ENCODE results near the gene EIF4G2. TPM values are rescaled to one million over a fixed set of nuclear protein-coding genes. Genes with fewer than 3 reads are reported as not detected.

The EIF4G2 gene
- total RNA-seq, 4 donors from 2014 or later: 587 to 866 (median 665) TPM

- no peaks in the 10 kb centered on the region for H3K9me3 ChIP-seq
- H3K36me3 ChIP-seq: peaks cover 3 to 79% of the 10 kb centered on the region in 2 donors
- TF ChIP-seq CTCF (IDR thresholded peaks at IDR 0.05) (no peak), POLR2A (IDR thresholded peaks at IDR 0.05) (no peak), POLR2AphosphoS5 (IDR thresholded peaks at IDR 0.05) (no peak), EP300 (IDR thresholded peaks at IDR 0.05) (no peak)
- no peaks in the 10 kb centered on the region for H3K27me3 ChIP-seq
- no peak for ATAC-seq
- H3K27ac ChIP-seq: no peak overlapping the region
- WGBS, 2 donors (ENCODE audit: low coverage in 1 of 2): 90% methylated on average over 1 of the region's 1 CpG; no CpG with 5 or more reads in 1 of the 2 donors
- no peak overlapping the region for H3K4me3 ChIP-seq
- H3K4me1 ChIP-seq: no peaks in the 10 kb centered on the region
Measured at GRCh38 chr11:10758957-10759356, 49.8 kb downstream of the EIF4G2 start.

DNA sequence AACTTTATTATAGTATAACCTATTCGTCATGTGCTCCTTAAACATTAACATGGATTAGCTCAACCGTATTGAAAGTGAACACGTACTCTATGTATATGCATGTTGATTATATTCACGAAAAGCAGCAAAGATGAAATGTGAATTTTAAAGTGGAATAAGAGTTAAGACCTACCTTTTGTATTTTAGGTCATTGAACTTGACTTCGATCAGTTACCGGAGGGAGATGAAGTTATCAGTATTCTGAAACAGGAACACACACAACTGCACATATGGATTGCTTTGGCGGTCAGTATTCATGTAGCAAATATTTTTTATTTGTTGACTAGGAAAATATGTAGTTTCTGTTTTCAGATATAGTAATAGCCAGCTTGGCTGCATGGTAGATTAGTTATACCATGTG, 56.2 kb downstream of the EIF4G2 start:
- TF ChIP-seq CTCF (IDR thresholded peaks at IDR 0.05): no peak
- no peak for TF ChIP-seq POLR2AphosphoS5 (IDR thresholded peaks at IDR 0.05)
- no peak for TF ChIP-seq POLR2A (IDR thresholded peaks at IDR 0.05)
- TF ChIP-seq EP300 (IDR thresholded peaks at IDR 0.05): no peak
- Histone ChIP-seq H3K4me3 (peak overlapping the region in 1 of 2 donors; percentile 80), H3K27ac (no peak overlapping the region), H3K36me3 (peaks cover 0 to 44% of the 10 kb centered on the region in 2 donors), H3K27me3 (no peaks in the 10 kb centered on the region), H3K9me3 (no peaks in the 10 kb centered on the region), H3K4me1 (peaks cover 5 to 24% (median 8%) of the 10 kb centered on the region in 3 donors)
- no peak for ATAC-seq
- WGBS, 2 donors (ENCODE audit: low coverage in 1 of 2): 68 to 74% methylated on average over 7 of the region's 7 CpGs

- Histone ChIP-seq H3K4me3 (peak overlapping the region; percentile 75 to 80), H3K27me3 (no peaks in the 10 kb centered on the region), H3K9me3 (no peaks in the 10 kb centered on the region), H3K4me1 (peaks cover 5 to 24% (median 8%) of the 10 kb centered on the region in 3 donors), H3K27ac (peak overlapping the region in 2 of 4 donors; percentile 86 to 94), H3K36me3 (peaks cover 0 to 40% of the 10 kb centered on the region in 2 donors)
- no peak for TF ChIP-seq CTCF (IDR thresholded peaks at IDR 0.05)
- no peak for ATAC-seq
- WGBS, 2 donors (ENCODE audit: low coverage in 1 of 2): 27 to 75% methylated on average over 1 to 2 of the region's 2 CpGs
Measured at GRCh38 chr11:10752061-10752460, 56.7 kb downstream of the EIF4G2 start.

GRCh38 chr11:10751581-10751940, 57.2 kb downstream of the EIF4G2 start:
- H3K9me3 ChIP-seq: no peaks in the 10 kb centered on the region
- ATAC-seq: no peak
- no peak for TF ChIP-seq POLR2AphosphoS5 (IDR thresholded peaks at IDR 0.05)
- no peak for TF ChIP-seq POLR2A (IDR thresholded peaks at IDR 0.05)
- TF ChIP-seq CTCF (IDR thresholded peaks at IDR 0.05): no peak
- no peak for TF ChIP-seq EP300 (IDR thresholded peaks at IDR 0.05)
- H3K27ac ChIP-seq: peak overlapping the region; percentile 51 to 94 (median 85)
- peaks cover 5 to 24% (median 8%) of the 10 kb centered on the region in 3 donors for H3K4me1 ChIP-seq
- no peaks in the 10 kb centered on the region for H3K27me3 ChIP-seq
- WGBS, 2 donors (ENCODE audit: low coverage in 1 of 2): 0% methylated on average over 5 to 7 of the region's 14 CpGs
- H3K4me3 ChIP-seq: peak overlapping the region; percentile 75 to 80
- peaks cover 0 to 35% of the 10 kb centered on the region in 2 donors for H3K36me3 ChIP-seq

DNA sequence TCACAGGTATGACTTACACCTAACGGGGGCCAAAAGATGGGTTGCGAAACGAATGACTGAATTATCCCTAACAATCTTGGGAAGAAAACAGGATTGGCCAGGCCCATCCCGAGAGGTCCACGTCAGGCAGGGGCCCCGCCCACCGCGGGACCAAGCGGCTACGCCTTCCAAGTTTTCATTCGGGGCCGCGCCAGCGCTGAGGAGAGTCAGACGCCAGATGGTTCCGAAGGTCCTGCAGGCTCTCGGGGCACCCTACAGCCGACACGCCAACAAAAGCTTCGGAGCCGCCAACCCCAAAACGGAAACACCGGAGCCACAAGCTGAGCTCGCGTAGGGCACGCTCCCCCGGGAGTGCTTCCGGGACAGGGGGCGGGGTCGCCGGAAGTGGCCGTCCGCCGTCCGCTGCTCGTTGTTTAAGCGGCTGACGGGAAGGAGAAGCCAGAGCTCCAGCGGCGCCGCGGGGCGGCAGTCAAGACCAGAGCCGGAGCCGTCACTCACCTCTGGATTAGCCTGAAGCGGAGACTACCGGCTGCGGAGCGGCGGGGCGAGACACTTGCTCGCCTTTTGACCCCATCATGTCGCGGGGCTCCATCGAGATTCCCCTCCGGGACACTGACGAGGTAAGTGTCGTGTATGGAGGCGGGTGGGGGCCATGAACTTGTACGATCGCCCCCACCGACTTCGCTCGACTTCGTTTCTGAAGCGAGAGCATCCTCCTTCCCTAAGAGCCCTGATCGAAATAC, 57.7 kb downstream of the EIF4G2 start, which contains the start of gene CTR9:
TSS of gene CTR9 (plus strand) at position 409 of the 743 bp plus-strand sequence. CDS start at position 576, 167 bp downstream.
- TF ChIP-seq POLR2A (IDR thresholded peaks at IDR 0.05) (peak; percentile 91), CTCF (IDR thresholded peaks at IDR 0.05) (peak in 2 of 4 experiments; percentile 2 to 37), EP300 (IDR thresholded peaks at IDR 0.05) (no peak), POLR2AphosphoS5 (IDR thresholded peaks at IDR 0.05) (peak; percentile 91)
- H3K4me3 ChIP-seq: peak within 1 kb of the TSS; percentile 75 to 80
- no peaks in the 10 kb centered on the region for H3K9me3 ChIP-seq
- ATAC-seq: peak; percentile 96
- H3K27ac ChIP-seq: peak within 1 kb of the TSS; percentile 51 to 94 (median 85)
- H3K27me3 ChIP-seq: no peaks in the 10 kb centered on the region
- peaks cover 0 to 30% of the 10 kb centered on the region in 2 donors for H3K36me3 ChIP-seq
- H3K4me1 ChIP-seq: peaks cover 5 to 24% (median 8%) of the 10 kb centered on the region in 3 donors
- WGBS, 2 donors (ENCODE audit: low coverage in 1 of 2): 1% methylated on average over 10 to 11 of the region's 67 CpGs
